H1 (cell line): Measurements from ENCODE around the gene DMXL2. TPM values are rescaled to one million over a fixed set of nuclear protein-coding genes. Genes with fewer than 3 reads are reported as not detected.

ENCODE experiments used
- SIRT6 ChIP-seq: IDR thresholded peaks from one replicate; pipeline ENCODE4 v1.7.1; 2012; ENCODE audit warnings: low read length, inconsistent platforms
- USF2 ChIP-seq: IDR thresholded peaks from 2 replicates; pipeline ENCODE4 v1.6.1; 2011; ENCODE audit warnings: low read length, improper control_type of control experiment
- YY1 ChIP-seq: IDR thresholded peaks from 2 replicates; pipeline ENCODE4 v1.6.1; 2011; ENCODE audit warnings: low read depth, mild to moderate bottlenecking, low read length
- polyA plus RNA-seq, 7 experiments: library from polyadenylated mRNA; depleted of rRNA in 3 of 7; stranded (reverse) in 5 of 7; unstranded in 2 of 7; fragments of >200 nt in 5 of 7; fragments of 200-250 nt in 2 of 7; gene quantifications; 1 replicate in 5 of 7; 2 replicates in 1 of 7; 4 replicates in 1 of 7; pipeline versions ENCODE4 v1.2.1 to v1.2.3, GENCODE V29; 2011 to 2013; ENCODE audit warnings: missing spikeins in 2 of 7, mixed read lengths in 2 of 7
- total RNA-seq: library from RNA; stranded (reverse); fragmentation: NEBNext Ultra II Directional; extraction: Animal tissue kit (Norgen Biotek cat#: 25700); gene quantifications from 2 replicates; pipeline ENCODE4 v1.2.1, GENCODE V29; 2021

Gene DMXL2
- total and polyA plus RNA-seq, 2 of the 8 experiments (the other 6 are each of a cell fraction or from before 2014, with no cell fraction given), result 9.5 to 10.6 TPM

- no peak for TF ChIP-seq USF2
- TF ChIP-seq YY1, result no peak
- TF ChIP-seq SIRT6, result no peak
Measured at GRCh38 chr15:51623386-51623938, 891 bp upstream of the DMXL2 start (continued).
